Heart left ventricle (tissue), 16 donors: ENCODE data around the gene ARSG. TPM values are rescaled to one million over a fixed set of nuclear protein-coding genes. Genes with fewer than 3 reads are reported as not detected.
A peak's percentile ranks its signal among the peaks of the same experiment; 100 is the strongest.

Experiments used
- ATAC-seq, 4 donors: fragments of 200-7000 bp; cut with Tn5 transposase; one replicate each; pipeline ENCODE4 v1.9.1; 2020 to 2022; ENCODE audit warnings: moderate library complexity in 4 of 4, mild to moderate bottlenecking in 3 of 4, moderate number of reproducible peaks in 1 of 4
- DNase-seq, 5 donors: peaks; one replicate each; pipeline ENCODE4 v3.0.0-alpha.2; 2020
- H3K27ac ChIP-seq, 12 donors: fragments of 200-600 bp; sonication (generic) in 4 of 12; one replicate each; pipeline versions ENCODE4 v1.5.0 to v1.8.0; 2016 to 2022; ENCODE audit warnings: mild to moderate bottlenecking in 2 of 12
- H3K27me3 ChIP-seq, 9 donors: fragments of 200-600 bp; sonication (generic) in 2 of 9; one replicate each; pipeline versions ENCODE4 v1.5.1 to v1.8.0; 2016 to 2022; ENCODE audit warnings: mild to moderate bottlenecking in 3 of 9
- H3K36me3 ChIP-seq, 9 donors: fragments of 200-600 bp; sonication (generic) in 2 of 9; one replicate each; pipeline versions ENCODE4 v1.5.0 to v1.8.0; 2018 to 2022; ENCODE audit warnings: mild to moderate bottlenecking in 2 of 9
- H3K4me1 ChIP-seq, 12 donors: fragments of 200-600 bp; sonication (generic) in 4 of 12; one replicate each; pipeline versions ENCODE4 v1.5.0 to v1.8.0; 2016 to 2022; ENCODE audit warnings: mild to moderate bottlenecking in 3 of 12
- H3K4me3 ChIP-seq, 12 donors: fragments of 200-600 bp; sonication (generic) in 4 of 12; one replicate each; pipeline versions ENCODE4 v1.5.0 to v1.8.0; 2017 to 2022; ENCODE audit warnings: mild to moderate bottlenecking in 9 of 12, moderate library complexity in 4 of 12
- H3K9me3 ChIP-seq, 12 donors: fragments of 200-600 bp; sonication (generic) in 4 of 12; one replicate each; pipeline versions ENCODE4 v1.5.0 to v1.8.0; 2016 to 2022; ENCODE audit warnings: mild to moderate bottlenecking in 1 of 12
- POLR2A ChIP-seq, 2 donors: fragments of 450-650 bp; IDR thresholded peaks; one replicate each; pipeline ENCODE4 v1.6.1; 2017; ENCODE audit warnings: antibody characterized with exemption in 2 of 2, mild to moderate bottlenecking in 2 of 2, moderate library complexity in 2 of 2
- WGBS, 4 donors: extraction: QIAGEN DNeasy Blood & Tissue Kit in 2 of 4; methylation state at CpG; one replicate each; pipeline versions ENCODE4 v1.1.5 to v1.1.7; 2013 to 2018; 5-methylcytosine and 5-hydroxymethylcytosine counted together
- intact Hi-C, 10 donors: fragments of 100-400 bp; cut with DNase I; formaldehyde crosslinking; loops; one replicate each; pipeline versions ENCODE4 v1.11.1 to v1.14.2; 2022
- polyA plus RNA-seq, 2 donors: library from polyadenylated mRNA; stranded (reverse); fragments of 200-250 nt; gene quantifications; one replicate each; pipeline ENCODE4 v1.2.3, GENCODE V29; 2013
- total RNA-seq, 9 donors: library from RNA; depleted of rRNA in 2 of 9; stranded (reverse); fragments of >200 nt in 2 of 9; fragmentation: NEBNext Ultra II Directional in 3 of 9; extraction: Animal tissue kit (Norgen Biotek cat#: 25700) in 3 of 9; gene quantifications; one replicate each; pipeline versions ENCODE4 v1.1.0 to v1.2.4, GENCODE V29; 2016 to 2023
- TF ChIP-seq, protein P1 (sequence below), 12 donors: fragments of 200-600 bp; sonication (generic) in 4 of 12; IDR thresholded peaks; one replicate each; pipeline versions ENCODE4 v1.5.0 to v1.8.0; 2018 to 2022; ENCODE audit warnings: antibody characterized with exemption in 12 of 12, mild to moderate bottlenecking in 5 of 12
- donor health status: ischemic (EF 13 %, LVEDD 7.1; RV severe dilation, severe dysfunction).
- donor health status: healthy with polysubstance abuse.
- donor health status: DM: no; HTN: yes; CAD: no.
- donor health status: DM: no; HTN: no; CAD: no.
- donor health status: ischemic (EF 25% LVEDD 6.9; RV normal size, moderate dysfunction).
- donor health status: ischemic (EF 25% LVEDD 5.7; RV mildly dilated, moderate dysfunction).
- donor health status: healthy.
- donor health status: DM: yes; HTN: yes; CAD: no.
- donor health status: ischemic (EF 35%, LVEDD 5.7; RV mildly dilated, moderate dysfunction).
- donor health status: nonischemic (EF 11% LVEDD 7.7; RV severe dilation, severe dysfunction).
- donor health status: DM: yes; HTN: yes; CAD: no.
- donor health status: PGD.
- donor health status: ischemic (EF 29% LVEDD 5.4; RV normal size, mild dysfunction).
- donor health status: nonischemic (EF 23%, LVEDD 6.1; RV moderate dilation, normal function).

Gene ARSG
- total and polyA plus RNA-seq, 11 donors, result 1.2 to 4.9 (median 3.3) TPM

DNA sequence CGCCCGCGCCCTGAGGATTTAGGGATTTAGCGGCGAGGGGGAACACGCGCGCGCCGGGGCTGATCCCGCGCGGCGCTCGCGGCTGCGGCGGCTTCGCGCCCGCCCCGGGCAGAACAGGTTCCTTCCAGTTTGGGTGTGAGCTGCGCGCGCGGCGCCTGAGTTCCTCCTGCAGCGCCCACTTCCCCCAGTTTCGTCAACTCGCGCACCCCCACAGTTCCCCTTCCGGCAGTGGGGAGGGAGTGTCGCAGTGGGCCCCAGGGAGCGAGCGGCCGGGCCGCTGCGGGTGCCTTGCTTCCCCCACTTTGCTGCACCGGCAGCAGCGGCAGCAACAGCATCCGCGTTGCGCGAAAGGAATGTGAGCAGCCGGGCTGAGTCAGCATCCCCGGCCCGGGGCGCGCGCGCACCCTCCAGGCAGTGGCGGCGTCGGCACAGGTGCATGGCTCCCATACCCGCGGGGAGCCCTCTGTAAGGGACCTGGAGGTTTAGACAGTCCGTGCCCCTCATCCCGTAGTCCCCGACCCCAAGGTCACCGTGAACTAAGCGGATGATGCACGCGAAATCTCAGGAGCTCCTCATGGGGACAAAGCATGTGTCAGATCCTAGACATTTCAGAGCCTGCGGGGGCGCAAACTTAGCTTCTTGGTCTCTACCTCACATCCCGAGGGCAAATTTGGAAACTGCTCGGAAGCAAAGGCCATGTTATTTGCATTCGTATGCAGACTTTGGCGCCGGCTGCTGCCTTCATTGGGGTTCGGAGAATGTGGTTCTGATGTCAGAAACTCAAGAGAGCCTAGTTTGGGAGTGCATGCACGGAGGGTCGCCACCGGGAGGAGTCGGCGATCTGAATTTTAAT, 767 bp downstream of the ARSG start:
- WGBS, 4 donors, result 1 to 5% (median 1%) methylated on average over 19 to 76 of the region's 76 CpGs
- H3K27me3 ChIP-seq, result peaks cover 0 to 30% (median 3%) of the 10 kb centered on the region in 9 donors
- ATAC-seq (peak; percentile 32 to 88 (median 82)), DNase-seq (peak; percentile 75 to 92 (median 83))
- no peak for TF ChIP-seq POLR2A (IDR thresholded peaks at IDR 0.05)
- TF ChIP-seq, protein P1, sequence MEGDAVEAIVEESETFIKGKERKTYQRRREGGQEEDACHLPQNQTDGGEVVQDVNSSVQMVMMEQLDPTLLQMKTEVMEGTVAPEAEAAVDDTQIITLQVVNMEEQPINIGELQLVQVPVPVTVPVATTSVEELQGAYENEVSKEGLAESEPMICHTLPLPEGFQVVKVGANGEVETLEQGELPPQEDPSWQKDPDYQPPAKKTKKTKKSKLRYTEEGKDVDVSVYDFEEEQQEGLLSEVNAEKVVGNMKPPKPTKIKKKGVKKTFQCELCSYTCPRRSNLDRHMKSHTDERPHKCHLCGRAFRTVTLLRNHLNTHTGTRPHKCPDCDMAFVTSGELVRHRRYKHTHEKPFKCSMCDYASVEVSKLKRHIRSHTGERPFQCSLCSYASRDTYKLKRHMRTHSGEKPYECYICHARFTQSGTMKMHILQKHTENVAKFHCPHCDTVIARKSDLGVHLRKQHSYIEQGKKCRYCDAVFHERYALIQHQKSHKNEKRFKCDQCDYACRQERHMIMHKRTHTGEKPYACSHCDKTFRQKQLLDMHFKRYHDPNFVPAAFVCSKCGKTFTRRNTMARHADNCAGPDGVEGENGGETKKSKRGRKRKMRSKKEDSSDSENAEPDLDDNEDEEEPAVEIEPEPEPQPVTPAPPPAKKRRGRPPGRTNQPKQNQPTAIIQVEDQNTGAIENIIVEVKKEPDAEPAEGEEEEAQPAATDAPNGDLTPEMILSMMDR (IDR thresholded peaks at IDR 0.05), result peak in 2 of 12 donors; percentile 0 to 2
- intact Hi-C loops, result loop anchor here in 3 of 10 donors (5.0 to 10.0 kb wide), 2 partner anchors 83 to 85 kb away; no protein-coding TSS in a partner anchor
- H3K4me1 ChIP-seq, result peaks cover 2 to 47% (median 13%) of the 10 kb centered on the region in 12 donors
- no peaks in the 10 kb centered on the region for H3K9me3 ChIP-seq
- peak overlapping the region; percentile 60 to 91 (median 70) for H3K4me3 ChIP-seq
- H3K27ac ChIP-seq, result peak overlapping the region in 10 of 12 donors; percentile 14 to 98 (median 58)
- H3K36me3 ChIP-seq, result no peaks in the 10 kb centered on the region

DNA sequence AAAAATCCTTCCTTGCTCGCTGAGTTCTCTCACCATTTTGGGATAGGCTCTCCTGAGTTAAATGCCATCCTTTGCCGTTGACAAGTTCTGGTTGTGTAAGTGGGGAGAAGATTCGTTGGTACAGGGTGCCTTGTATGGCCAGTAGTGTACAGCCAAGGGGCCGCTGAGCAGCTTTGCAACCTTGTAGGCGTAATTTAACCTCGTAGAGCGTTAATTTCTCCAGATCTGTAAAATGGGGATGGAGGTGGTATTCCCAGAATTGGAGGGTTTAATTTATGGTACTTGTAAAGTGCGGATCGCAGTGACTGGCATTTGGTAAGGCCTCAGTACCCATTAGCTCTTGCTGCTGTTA, 1.4 kb downstream of the ARSG start:
- H3K4me3 ChIP-seq, result peak overlapping the region in 10 of 12 donors; percentile 60 to 91 (median 71)
- intact Hi-C loops, result loop anchor here in 3 of 10 donors (5.0 to 10.0 kb wide), 2 partner anchors 82 to 85 kb away; no protein-coding TSS in a partner anchor
- H3K4me1 ChIP-seq, result peaks cover 2 to 53% (median 13%) of the 10 kb centered on the region in 12 donors
- ATAC-seq (no peak), DNase-seq (no peak)
- no peaks in the 10 kb centered on the region for H3K9me3 ChIP-seq
- 50 to 57% (median 52%) methylated on average over 9 of the region's 9 CpGs for WGBS, 4 donors
- TF ChIP-seq, protein P1 (IDR thresholded peaks at IDR 0.05), result no peak
- no peak for TF ChIP-seq POLR2A (IDR thresholded peaks at IDR 0.05)
- no peaks in the 10 kb centered on the region for H3K36me3 ChIP-seq
- peak overlapping the region in 4 of 12 donors; percentile 75 to 98 (median 80) for H3K27ac ChIP-seq
- peaks cover 0 to 30% (median 3%) of the 10 kb centered on the region in 9 donors for H3K27me3 ChIP-seq

DNA sequence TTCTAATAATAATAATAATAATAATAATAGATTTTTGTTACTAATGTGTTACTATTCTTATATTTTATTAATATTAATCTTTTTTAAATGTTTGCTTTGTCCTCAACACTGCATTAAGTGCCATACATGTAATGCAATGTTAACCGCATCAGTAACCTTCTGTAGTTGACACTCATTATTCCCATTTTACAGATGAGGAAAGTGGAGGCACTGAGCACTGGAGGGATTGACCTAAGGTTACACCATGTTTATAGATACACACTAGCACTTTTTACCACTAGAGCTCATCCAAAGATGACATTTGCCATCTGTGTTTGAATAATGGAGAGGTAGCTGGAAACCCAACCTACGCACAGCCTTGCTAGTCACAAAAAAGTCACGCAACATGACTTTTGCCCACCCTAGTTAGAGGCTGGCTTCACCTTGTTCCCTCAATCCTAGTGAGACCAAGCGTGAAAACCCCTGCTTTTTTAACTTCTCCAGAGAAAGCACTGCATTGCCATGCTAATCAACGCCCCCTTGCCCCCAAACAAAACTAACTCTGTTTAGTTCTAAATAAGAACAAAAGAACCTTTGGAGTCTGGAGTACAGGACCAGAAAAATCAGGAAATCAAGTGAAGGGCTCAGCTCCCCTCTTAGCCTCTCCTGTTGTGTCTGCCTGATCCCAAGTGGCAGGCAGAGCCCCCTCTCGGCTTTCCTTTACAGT, 2.3 kb downstream of the ARSG start:
- ATAC-seq (no peak), DNase-seq (no peak)
- Histone ChIP-seq H3K27ac (no peak overlapping the region), H3K36me3 (no peaks in the 10 kb centered on the region), H3K27me3 (peaks cover 0 to 30% (median 3%) of the 10 kb centered on the region in 9 donors), H3K9me3 (no peaks in the 10 kb centered on the region), H3K4me1 (peaks cover 2 to 53% (median 13%) of the 10 kb centered on the region in 12 donors), H3K4me3 (no peak overlapping the region)
- WGBS, 4 donors, result 94 to 97% (median 96%) methylated on average over 6 of the region's 6 CpGs
- intact Hi-C loops, result loop anchor here in 3 of 10 donors (5.0 to 10.0 kb wide), 2 partner anchors 81 to 84 kb away; no protein-coding TSS in a partner anchor
- no peak for TF ChIP-seq POLR2A (IDR thresholded peaks at IDR 0.05)
- TF ChIP-seq, protein P1 (IDR thresholded peaks at IDR 0.05), result no peak

DNA sequence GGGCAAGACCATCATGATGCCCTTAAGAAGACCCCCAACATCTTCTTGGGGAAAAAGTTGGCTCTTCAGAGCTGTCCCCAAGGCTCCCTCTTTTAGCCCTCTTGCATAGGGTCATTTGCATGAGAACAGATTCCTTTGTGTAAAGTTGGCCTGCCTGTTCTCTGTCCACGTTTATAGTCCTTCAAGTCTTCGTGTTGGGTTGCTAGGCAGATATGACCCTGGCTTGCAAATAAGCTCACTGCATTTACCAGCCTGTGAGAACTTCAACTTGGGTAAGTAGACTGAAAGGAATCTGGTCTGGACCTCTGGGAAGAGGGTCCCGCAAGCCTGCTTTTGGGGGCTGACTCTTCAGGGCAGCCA, 2.9 kb downstream of the ARSG start:
- intact Hi-C loops, result loop anchor here in 3 of 10 donors (5.0 to 10.0 kb wide), 2 partner anchors 81 to 83 kb away; no protein-coding TSS in a partner anchor
- H3K9me3 ChIP-seq, result no peaks in the 10 kb centered on the region
- no peaks in the 10 kb centered on the region for H3K36me3 ChIP-seq
- ATAC-seq, result no peak
- TF ChIP-seq POLR2A (IDR thresholded peaks at IDR 0.05), result no peak
- TF ChIP-seq, protein P1 (IDR thresholded peaks at IDR 0.05), result no peak
- no peak overlapping the region for H3K4me3 ChIP-seq
- 67 to 81% (median 74%) methylated on average over 3 of the region's 3 CpGs for WGBS, 4 donors
- no peak for DNase-seq
- H3K4me1 ChIP-seq, result peaks cover 2 to 48% (median 13%) of the 10 kb centered on the region in 12 donors
- H3K27ac ChIP-seq, result no peak overlapping the region
- H3K27me3 ChIP-seq, result peaks cover 0 to 30% (median 3%) of the 10 kb centered on the region in 9 donors
